HG03378 (cell line): Measurements from ENCODE around the gene FPR2.
"Not testable (repeated sequence)": the region's sequence is repeated elsewhere in the genome, so short reads cannot be mapped to it uniquely, and the experiment has no call there.

Experiments used
- ATAC-seq: cut with Tn5 transposase; IDR thresholded peaks from one replicate; pipeline ENCODE4 v1.9.1; 2021; ENCODE audit warnings: mild to moderate bottlenecking, moderate library complexity; ENCODE audit not compliant: unreplicated experiment

FPR2 gene, protein sequence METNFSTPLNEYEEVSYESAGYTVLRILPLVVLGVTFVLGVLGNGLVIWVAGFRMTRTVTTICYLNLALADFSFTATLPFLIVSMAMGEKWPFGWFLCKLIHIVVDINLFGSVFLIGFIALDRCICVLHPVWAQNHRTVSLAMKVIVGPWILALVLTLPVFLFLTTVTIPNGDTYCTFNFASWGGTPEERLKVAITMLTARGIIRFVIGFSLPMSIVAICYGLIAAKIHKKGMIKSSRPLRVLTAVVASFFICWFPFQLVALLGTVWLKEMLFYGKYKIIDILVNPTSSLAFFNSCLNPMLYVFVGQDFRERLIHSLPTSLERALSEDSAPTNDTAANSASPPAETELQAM

DNA sequence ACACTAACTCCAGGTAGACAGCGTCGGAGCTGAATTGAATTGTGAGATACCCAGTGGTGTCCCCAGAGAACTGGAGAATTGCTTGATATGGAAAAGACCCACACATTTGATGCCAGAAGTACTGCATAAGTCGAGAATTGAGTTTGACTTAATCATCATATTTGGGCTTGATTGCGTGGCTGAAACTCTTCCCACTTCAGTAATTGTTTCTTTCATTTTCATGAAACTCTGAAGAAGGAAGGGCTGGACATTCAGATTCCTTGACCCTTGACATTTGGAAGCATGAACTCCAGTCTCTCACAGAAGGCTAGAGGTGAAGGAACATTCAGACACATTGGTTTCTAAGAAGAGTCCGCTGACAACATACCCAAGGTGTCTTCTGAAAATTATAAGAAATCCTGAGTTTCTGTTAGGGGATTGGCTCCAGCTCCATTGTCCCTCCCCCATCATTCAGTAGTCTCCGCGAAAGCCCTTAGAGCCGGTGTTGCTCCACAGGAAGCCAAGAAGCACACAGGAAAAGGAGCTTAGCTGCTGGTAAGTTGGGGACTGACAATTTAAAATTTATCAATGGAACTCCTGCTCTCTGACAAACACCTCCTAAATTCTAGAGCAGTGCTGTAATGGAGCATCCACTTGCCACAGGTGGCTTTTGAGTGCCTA is at the start of gene FPR2:
TSS of gene FPR2 (plus strand) at position 484 of the 660 bp plus-strand sequence. CDS start 7,479 bp downstream, outside the sequence.
- no peak for ATAC-seq

DNA sequence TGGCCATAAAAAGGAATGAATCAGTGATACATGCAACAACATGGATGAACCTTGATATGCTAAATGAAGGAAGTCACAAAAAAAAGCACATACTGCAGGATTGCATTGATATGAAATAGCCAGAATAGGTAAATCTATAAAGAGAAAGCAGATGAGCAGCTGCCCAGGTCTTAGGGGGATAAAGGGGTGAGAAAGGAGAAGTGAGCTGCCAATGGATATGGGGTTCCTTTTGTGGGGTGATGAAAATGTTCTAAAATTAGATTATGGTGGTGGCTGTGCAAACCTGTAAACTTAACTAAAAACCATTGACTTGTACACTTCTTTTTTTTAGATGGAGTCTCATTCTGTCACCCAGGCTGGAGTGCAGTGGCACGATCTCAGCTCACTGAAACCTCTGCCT is 49.3 kb upstream of the FPR2 start:
- ATAC-seq: no peak

DNA sequence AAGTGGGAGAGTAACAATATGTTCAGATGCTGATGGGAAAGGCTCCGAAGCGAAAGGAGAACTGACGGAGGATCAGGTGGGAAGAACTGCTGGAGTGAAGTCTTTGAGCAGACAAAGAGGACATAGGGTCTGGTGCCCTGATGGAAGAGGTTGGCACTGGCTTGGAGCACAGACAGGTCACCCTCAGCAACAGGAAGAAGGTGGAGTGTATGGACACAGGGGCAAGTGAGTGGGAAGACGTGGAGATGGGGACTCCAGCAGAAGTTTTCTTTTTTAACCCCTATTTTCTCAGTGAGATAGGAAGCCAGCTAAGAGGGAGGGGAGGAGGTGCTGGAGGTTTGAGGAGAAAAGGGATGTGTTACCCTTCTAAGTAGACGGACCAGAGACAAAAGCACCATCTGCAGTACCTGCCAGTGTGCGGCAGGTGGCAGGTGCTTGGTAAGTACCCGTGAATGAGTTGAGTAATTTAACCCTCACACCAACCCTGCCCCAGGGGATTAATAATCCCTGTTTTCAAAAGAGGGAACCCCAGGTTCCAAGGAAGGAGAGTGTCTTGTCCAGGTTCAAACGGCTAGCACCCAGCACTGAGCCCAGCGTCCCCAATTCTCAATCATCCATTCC is 48.4 kb upstream of the FPR2 start:
- no peak for ATAC-seq

DNA sequence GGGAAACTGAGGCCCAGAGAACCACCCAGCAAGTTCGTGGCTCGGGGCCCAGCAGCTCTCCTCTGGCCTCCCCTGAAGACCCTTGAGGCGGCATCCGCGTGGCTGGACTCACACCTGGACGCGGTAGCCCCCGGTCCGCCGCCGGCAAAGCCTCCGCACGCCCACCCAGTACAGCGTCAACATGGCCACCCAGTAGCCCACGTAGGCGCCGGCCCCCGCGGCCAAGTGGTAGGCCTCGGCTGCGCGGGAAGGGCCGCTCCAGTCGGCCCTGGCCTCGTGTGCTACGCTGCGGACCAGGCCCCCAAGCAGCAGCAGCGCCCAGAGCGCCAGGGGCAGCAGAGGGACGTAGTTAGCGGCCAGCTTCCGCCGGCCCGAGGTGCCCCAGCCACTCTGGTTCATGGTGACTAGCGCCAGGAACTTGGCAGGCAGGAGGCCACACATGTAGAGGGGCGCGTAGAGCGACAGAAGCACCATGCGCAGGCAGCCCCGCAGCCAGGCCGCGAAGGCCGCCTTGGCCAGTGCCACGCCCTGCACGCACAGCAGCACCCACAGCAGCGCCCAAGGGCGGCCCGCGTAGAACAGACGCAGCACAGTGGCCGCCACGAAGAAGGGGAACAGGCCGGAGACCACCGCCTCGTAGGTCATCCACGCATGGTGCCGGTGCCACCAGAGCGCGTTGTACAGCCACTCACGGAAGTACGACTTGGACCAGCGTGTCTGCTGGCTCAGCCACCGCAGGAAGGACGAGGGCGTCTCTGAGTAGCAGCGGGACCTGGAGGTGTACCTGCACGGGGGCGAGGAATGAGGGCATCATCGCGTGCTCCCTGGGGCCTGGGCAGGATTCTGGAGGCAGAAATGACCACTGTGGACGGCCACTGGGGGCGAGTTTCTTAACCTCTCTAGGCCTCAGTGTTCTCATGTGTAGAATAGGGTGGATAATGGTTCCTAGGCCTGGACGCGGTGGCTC is 47.4 kb upstream of the FPR2 start:
- no peak for ATAC-seq

DNA sequence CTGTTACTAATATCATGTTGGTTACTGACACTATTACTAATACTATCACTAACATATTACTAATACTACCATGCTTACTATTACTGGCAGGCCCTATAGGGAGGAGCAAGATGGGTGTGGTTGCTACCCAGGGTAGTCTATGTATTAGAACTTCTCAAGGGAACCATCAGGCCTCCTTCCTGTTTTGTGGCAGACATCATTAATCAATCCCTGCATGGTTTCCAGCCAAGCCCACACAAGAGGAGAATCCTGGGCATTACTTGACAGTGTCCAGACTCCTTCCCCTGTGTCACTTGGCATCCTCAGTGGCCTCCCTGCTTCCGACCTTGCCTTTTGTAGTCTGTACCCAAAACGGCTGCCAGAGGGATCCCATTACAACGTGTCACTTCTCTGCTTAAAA is 46.1 kb upstream of the FPR2 start:
- ATAC-seq: no peak

DNA sequence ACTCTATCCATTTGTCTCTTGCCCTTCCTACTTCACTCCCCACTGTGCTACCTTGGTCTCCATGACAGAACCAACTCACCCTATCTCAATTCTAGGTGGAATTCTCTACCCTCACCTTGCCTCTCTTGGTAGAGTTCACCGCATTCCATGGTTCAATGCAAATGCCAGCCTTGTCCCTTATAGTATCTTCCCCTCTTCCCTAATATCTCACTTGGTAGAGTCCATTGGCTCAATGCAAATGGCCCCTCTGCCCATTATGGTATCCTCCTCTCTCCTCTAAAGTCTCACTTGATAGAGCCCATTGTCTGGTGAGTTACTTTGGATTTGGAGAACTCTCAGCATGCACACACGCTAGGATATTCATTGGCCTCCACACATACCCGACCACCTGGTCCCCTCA is 45.1 kb upstream of the FPR2 start:
- no peak for ATAC-seq

GRCh38 chr19:51716925-51717324 is 44.1 kb upstream of the FPR2 start:
- no peak for ATAC-seq

- ATAC-seq: no peak
These were observed 41.6 kb upstream of the FPR2 start for GRCh38 chr19:51719251-51719988.

DNA sequence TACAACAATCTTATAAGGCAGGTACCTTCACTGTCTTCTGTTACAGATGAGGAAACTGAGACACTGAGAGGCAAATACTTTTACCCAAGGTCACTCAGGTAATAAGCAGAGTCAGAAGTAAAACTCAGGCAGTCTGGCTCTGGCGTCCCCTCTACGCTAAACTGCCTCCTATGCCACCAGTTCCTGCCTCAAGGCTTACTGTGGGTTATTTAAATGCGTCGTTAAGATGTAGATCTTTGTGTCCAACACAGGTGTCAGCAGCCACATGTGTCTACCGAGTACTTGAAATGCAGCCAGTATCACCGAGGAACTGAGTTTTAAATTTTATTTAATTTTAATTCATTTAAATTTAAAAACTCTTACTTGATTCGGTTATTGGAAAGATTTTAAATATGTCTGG is 39.1 kb upstream of the FPR2 start:
- ATAC-seq: no peak

- ATAC-seq: no peak
These were observed 38.5 kb upstream of the FPR2 start for GRCh38 chr19:51722492-51722891.

GRCh38 chr19:51724543-51724942 is 36.4 kb upstream of the FPR2 start:
- no peak for ATAC-seq

GRCh38 chr19:51726049-51726448 is 34.9 kb upstream of the FPR2 start:
- ATAC-seq: no peak

- ATAC-seq: no peak
These were observed 33.6 kb upstream of the FPR2 start for GRCh38 chr19:51727349-51727880.

DNA sequence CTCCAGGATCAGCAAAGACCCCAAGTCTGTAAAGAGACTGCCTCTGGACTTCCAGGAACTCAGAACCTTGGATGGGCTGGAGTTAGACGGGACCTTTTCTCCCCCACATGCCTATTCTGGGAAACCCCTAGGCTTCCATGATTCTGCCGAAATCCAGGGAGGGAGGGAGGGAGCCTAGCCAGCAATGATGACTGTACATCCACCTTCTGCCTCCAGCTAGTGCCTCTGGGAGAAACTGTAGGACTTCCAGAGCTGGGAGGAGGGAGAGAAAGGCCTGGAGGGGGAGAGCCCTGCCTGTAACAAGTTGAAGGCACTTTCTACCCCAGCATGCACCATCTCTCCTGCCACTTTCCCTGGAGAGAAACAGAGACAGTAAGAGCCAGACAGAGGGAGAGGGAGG is 31.2 kb upstream of the FPR2 start:
- ATAC-seq: no peak

DNA sequence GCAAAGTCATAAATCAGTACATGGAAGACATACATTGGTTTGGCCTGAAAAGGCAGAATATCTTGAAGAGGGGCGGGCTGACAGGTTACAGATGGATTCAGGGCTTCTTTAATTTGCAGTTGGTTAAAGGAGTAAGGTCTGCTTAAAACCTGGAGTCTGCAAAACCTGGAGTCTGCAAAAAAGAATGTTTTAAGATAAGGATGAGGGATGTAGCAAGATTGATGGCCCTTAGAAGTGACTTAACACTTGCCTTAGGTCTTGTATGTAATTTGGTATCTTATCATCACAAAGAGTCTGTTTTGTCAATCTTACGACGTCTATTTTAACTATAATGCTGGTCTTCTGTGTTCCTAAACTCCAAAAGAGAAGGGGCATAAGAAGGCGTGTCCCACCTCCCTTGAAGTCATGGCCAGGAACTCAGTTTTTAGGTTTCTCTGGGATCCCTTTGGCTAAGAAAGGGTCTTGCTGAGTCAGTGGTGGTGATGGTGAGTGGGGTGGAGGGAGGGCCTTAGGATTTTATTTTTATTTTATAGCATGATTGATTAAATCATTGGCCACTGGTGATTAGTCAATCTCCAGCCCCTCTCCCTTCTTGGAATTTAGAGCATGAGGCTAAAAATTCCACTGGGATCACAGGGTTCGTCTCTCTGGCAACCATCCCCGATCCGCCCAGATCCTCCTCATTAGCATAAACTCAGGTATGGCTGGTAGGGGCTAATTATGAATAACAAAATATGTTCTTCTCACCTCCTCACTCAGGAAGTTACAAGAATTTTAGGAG is 27.0 kb upstream of the FPR2 start:
- ATAC-seq: no peak

DNA sequence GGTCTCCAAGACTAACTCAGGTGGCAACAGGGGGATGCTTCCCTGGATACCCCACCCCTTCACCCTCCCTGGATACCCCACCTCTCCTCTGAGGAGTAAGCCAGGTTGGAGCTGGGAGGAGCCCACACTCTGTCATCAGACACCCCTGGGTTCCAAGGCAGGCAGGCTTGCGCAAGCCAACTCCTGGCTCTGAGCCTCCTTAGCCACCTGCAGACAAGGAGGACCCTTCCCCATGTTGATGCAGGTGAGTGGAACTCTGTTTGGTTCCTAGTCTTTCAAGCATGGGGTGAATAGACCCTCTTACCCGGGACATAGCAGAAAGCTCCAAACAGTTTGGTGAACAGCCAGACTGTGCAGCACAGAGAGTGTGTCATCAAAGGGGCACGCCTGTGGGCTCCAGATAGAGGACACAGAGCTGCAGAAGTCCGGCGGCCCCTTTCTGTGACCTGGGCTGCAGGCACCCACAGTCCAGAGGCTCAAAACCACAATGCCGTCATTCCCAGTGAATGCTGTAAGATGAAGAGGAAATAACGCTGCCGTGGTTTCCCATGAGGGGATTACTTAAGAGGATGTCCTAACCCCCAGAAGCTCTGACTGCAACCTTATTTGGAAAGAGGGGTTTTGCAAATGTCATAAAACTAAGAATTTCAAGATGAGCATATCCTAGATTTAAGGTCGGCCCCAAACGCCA is 25.1 kb upstream of the FPR2 start:
- ATAC-seq: no peak

DNA sequence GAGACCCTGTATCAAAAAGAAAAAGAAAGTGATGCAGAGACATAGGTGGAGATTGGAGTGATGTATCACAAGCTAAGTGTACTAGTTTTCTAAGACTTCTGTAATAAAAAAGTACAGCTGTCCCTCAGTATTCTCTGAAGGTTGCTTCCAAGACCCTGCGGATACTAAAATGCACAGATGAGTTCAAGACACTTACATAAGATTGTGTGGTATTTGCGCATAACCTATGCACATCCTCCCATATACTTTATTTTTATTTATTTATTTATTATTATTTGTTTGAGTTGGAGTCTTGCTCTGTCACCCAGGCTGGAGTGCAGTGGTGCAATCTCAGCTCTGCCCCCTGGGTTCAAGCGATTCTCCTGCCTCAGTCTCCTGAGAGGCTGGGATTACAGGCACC is 23.6 kb upstream of the FPR2 start:
- ATAC-seq: no peak

GRCh38 chr19:51737924-51738323 is 23.1 kb upstream of the FPR2 start:
- no peak for ATAC-seq

DNA sequence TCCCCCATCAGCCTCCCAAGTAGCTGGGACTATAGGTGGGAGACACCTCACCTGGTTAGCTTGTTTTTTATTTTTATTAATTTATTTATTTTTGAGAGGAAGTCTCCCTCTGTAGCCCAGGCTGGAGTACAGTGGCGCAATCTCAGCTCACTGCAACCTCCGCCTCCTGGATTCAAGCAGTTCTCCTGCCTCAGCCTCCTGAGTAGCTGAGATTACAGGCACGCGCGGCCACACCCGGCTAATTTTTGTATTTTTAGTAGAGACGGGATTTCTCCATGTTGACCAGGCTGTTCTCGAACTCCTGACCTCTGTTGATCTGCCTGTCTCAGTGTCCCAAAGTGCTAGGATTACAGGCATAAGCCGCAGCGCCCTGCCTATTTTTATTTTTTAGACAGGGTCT is 22.5 kb upstream of the FPR2 start:
- ATAC-seq: not testable (repeated sequence)
